HG02938 (cell line): ENCODE data around the gene SPATA16.
"Not testable (repeated sequence)": the region's sequence is repeated elsewhere in the genome, so short reads cannot be mapped to it uniquely, and the experiment has no call there.

Experiments used
- ATAC-seq: cut with Tn5 transposase; IDR thresholded peaks from one replicate; pipeline ENCODE4 v1.9.1; 2021; ENCODE audit warnings: mild to moderate bottlenecking, moderate library complexity; ENCODE audit not compliant: unreplicated experiment

Gene SPATA16

GRCh38 chr3:173064631-173065030 is 76.4 kb downstream of the SPATA16 start:
- no peak for ATAC-seq

- no peak for ATAC-seq
Observed at GRCh38 chr3:173058229-173058628, 82.8 kb downstream of the SPATA16 start.

- ATAC-seq: peak; percentile 67
Observed at GRCh38 chr3:173055228-173055933, 85.7 kb downstream of the SPATA16 start.

- no peak for ATAC-seq
Observed at GRCh38 chr3:173049360-173049759, 91.7 kb downstream of the SPATA16 start.

DNA sequence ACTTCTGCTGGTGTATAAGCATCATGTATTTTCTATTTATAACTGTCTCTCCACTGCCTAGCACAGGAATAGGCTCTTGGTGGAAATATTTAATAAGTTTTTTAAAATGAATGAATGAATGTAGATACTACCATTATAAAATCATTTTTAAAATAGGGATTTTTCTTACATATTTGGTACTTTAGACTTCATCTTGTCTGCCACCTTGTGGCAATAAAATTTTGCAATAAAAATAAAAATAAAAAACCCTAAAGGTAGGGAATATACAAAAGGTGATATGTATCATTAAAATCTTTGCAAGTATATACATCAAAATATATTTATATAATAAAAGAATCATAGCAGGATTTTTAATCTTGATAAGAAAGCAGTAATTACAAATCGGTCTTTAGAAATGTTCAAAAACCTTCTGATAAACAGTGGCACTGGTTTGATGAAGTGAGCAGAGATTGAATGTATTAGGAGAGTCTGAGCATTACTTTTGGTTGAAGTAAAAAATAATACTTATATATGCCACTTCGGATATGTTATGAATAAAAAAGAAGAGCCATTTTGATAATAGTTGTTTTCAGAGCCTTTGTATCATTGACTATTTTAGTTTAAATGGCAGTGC is 95.2 kb downstream of the SPATA16 start:
- no peak for ATAC-seq

DNA sequence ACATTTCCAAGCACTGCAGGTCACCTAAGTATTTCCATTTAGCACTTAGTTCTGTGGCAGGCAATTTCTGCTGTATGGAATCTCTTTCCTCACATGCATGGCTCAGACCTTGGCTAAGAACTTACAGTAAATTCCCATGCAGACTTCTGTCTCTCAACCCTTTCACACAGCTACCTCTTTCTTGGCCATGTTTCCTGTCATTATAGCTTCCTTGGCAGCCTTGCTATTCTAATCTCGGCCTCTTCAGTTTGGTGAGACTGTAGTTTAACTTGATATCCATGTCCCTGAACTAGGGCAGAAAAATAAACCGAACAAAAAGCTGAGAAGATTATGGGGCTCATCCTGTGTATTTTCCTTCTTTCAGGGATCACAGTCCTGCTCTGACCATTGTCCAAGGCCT is 96.0 kb downstream of the SPATA16 start:
- no peak for ATAC-seq

- ATAC-seq: no peak
Observed at GRCh38 chr3:173043757-173044156, 97.3 kb downstream of the SPATA16 start.

DNA sequence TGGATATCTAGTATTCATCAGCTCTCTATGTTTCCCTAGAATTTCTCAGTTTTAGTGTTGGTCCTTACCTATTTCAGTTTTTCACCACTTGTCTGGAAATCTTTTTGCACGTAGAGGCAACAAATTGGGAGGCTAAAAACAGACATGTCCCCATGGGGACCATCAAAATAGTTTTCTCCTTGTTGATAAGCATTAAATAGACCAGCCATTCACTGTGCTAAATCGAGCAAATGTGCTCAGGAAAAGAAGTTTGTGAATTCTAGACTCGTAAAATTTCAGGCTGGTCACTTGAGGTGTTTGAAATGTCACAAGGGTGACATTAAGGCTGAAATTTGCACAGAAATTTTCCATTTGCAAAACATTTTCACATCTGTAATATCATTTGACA is 102.6 kb downstream of the SPATA16 start:
- ATAC-seq: no peak

- no peak for ATAC-seq
Observed at GRCh38 chr3:173037840-173038483, 103.1 kb downstream of the SPATA16 start.

GRCh38 chr3:173030273-173030672 is 110.8 kb downstream of the SPATA16 start:
- no peak for ATAC-seq

- ATAC-seq: no peak
Observed at GRCh38 chr3:173028351-173028750, 112.7 kb downstream of the SPATA16 start.

GRCh38 chr3:173027429-173027828 is 113.6 kb downstream of the SPATA16 start:
- ATAC-seq: no peak

- no peak for ATAC-seq
Observed at GRCh38 chr3:173025941-173026340, 115.1 kb downstream of the SPATA16 start.

DNA sequence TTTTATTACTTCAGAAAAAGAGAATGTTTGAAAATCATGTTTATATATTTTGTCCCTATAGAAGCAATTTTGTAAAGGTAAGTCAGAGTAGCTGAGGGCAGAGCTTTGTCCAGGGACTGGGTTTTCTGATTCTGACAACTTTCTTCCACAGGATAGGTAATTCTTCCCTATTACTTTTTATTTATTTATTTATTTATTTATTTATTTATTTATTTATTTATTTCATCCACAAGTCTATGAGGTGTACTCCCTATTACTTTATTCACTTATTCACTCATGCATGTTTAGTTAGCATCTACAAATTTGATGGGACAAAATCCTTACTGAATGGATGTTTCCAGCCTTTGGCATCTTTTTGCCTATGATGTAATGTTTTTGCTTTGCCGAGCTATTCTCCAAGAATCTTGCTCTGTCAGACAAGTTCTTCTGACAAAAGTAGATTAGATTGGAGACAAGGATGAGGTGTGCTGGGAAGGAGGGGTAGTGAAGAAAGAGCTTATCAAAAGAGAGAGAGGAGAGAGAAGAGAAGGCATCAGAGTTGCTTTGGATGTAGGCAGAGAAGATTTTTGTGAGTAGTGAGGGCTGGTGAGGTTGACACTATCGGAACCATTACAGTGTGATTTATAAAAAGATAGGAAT is 119.4 kb downstream of the SPATA16 start:
- no peak for ATAC-seq

GRCh38 chr3:173020128-173020527 is 120.9 kb downstream of the SPATA16 start:
- not testable (repeated sequence) for ATAC-seq

DNA sequence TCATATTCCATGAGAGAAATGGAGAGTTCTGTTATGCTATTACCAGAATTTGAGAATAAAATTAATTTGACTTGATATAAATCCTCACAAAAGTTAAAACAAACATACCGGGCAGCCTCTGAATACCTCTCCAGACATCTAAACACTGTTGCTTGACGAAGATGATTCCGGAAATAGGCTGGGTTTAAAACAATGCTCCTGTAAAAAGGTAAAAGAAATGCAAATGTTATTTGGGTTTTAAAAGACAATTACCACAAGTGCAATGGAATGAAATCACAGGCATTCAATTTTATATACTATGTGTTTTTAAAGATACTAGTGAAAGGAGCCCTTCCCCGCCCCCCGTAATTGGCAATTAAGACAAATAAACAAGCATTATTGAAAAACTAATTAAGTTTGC is 121.7 kb downstream of the SPATA16 start:
- no peak for ATAC-seq

DNA sequence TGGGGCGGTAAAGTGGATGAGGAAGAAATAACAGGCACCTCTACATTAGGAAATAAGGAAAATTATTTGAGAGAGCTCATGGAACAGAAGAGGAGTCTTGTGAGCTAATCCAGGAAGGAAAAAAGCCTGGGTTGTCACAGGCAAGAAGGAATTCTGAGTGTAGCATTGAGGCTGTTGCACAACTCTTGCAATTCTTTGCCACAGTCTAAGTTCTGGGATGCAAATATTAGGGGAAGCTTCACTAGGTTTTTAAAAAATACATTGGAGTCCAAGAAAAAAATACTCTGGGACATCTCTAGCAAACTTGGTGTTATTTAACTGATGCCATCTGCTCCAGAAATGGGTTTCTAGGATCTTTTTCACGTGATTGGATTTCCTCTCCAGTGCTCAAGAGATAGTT is 122.3 kb downstream of the SPATA16 start:
- no peak for ATAC-seq

DNA sequence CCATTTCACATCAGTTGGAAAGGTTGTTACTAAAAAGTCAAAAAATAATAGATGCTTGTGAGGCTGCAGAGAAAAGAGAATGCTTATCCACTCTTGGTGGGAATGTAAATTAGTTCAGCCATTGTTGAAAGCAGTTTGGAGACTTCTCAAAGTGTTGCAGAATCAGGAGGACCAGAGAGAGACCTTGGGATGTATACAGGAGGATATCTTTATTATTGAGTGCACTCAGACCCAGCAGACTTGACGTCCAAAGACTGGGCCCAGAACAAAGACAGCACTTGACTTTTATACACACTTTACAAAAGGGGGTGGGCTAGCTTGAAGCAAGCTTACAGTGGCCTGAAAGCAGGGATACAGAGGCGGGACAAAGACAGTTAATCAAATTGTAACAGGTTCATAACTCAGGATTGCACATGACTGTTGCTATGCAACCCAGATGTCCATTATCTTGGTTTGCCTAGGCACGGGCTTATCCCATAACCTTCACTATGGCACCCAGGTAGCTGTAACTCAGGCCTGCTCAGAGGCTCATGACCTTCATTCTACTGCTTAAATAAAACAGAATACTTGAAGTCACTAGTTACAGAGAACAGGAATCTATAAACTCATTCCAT is 127.7 kb downstream of the SPATA16 start:
- ATAC-seq: no peak

GRCh38 chr3:173009410-173009809 is 131.6 kb downstream of the SPATA16 start:
- no peak for ATAC-seq

DNA sequence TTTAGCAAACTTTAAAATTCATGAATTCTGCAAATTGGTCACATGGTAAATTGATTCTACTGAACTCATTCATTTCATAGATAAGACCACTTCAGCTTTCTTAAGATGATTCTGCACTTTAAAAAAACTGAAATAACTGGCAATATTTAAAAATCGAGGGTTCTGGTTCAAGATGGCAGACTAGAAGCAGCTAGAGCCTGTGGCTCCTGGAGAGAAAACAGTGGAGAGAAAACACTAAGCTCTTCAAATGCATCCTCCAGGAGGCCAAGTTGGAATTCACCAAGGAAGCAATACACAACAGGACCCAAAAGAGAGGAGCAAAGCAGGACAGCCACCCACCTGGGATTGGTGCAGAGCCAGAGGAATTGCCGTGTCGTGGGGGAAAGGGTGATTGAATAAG is 132.1 kb downstream of the SPATA16 start:
- ATAC-seq: no peak

GRCh38 chr3:173007079-173007723 is 133.8 kb downstream of the SPATA16 start:
- no peak for ATAC-seq
